Nephron progenitor cell (in vitro differentiated cells): Measurements from ENCODE around the gene C9orf50.

Source experiments
- DNase-seq: peaks from one replicate; pipeline ENCODE4 v3.0.0; 2021
- H3K27ac Mint-ChIP-seq: 2 replicates; pipeline ENCODE4 v1.8.0; 2021; ENCODE audit warnings: mild to moderate bottlenecking, moderate library complexity, mixed read lengths
- H3K27me3 Mint-ChIP-seq: 2 replicates; pipeline ENCODE4 v1.8.0; 2021; ENCODE audit warnings: mild to moderate bottlenecking, low read depth, mixed read lengths; ENCODE audit not compliant: poor library complexity
- H3K36me3 Mint-ChIP-seq: 2 replicates; pipeline ENCODE4 v1.8.0; 2021; ENCODE audit warnings: low read depth, mixed read lengths
- H3K4me1 Mint-ChIP-seq: 2 replicates; pipeline ENCODE4 v1.8.0; 2021; ENCODE audit warnings: mixed read lengths
- H3K4me3 Mint-ChIP-seq: 2 replicates; pipeline ENCODE4 v1.8.0; 2021; ENCODE audit warnings: mild to moderate bottlenecking, moderate library complexity, mixed read lengths
- H3K9me3 Mint-ChIP-seq: 2 replicates; pipeline ENCODE4 v1.8.0; 2021; ENCODE audit warnings: mild to moderate bottlenecking, moderate library complexity, mixed read lengths
- TF ChIP-seq, protein P1 (sequence below): fragments of 200-600 bp; sonication (generic); IDR thresholded peaks from 2 replicates; pipeline ENCODE4 v1.5.0; 2021; ENCODE audit warnings: antibody characterized with exemption

C9orf50 gene

DNA sequence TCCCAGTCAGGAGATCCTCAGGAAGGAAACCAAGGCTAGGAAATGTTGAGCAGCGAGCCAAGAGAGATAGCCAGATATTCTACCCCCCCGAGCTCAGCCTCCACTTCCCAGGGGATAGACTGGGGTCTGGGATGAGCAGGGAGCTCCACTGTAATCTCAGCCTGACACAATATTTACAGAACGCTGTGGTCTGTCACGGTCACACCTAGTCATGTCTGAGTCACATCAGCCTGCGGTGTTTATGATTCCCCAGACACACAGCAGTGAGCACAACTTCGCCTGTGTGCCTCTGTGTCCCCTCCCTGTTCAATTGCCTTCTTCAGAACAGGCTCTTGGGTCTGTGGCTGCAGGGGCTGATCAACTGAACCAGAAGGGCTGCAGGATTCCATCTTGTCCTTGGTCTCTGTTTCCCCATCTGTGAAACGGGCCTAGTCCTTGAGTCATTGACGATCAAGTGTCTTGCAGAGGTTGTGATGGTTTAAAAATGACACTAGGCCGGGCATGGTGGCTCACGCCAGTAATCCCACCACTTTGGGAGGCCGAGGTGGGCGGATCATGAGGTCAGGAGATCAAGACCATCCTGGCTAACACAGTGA lies 36.0 kb upstream of the C9orf50 start:
- TF ChIP-seq, protein P1, sequence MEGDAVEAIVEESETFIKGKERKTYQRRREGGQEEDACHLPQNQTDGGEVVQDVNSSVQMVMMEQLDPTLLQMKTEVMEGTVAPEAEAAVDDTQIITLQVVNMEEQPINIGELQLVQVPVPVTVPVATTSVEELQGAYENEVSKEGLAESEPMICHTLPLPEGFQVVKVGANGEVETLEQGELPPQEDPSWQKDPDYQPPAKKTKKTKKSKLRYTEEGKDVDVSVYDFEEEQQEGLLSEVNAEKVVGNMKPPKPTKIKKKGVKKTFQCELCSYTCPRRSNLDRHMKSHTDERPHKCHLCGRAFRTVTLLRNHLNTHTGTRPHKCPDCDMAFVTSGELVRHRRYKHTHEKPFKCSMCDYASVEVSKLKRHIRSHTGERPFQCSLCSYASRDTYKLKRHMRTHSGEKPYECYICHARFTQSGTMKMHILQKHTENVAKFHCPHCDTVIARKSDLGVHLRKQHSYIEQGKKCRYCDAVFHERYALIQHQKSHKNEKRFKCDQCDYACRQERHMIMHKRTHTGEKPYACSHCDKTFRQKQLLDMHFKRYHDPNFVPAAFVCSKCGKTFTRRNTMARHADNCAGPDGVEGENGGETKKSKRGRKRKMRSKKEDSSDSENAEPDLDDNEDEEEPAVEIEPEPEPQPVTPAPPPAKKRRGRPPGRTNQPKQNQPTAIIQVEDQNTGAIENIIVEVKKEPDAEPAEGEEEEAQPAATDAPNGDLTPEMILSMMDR: no peak
- no peak for DNase-seq
- Mint-ChIP-seq H3K27me3 (peaks cover 22% of the 10 kb centered on the region), H3K9me3 (peaks cover 12% of the 10 kb centered on the region), H3K4me3 (no peak overlapping the region), H3K27ac (no peak overlapping the region), H3K36me3 (no peaks in the 10 kb centered on the region), H3K4me1 (peaks cover 44% of the 10 kb centered on the region)

DNA sequence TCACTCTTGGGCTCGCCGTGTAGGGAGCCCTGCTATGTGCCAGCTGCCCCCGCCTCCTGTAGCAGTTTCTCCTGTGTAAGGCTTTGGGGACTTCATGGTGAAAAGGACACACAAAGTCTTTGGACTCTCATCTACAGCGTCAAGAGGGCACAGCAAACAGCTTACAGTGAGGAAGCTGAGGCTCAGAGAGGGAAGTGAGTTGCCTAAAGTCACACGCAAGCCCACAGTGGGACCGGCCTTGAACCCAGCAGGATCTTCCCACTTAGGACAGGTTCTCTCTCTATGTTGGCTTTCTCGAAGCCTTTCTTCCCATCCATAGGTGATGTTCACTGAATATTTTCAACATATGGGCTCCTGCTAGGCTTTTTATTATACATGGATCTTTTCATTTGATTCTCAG lies 34.8 kb upstream of the C9orf50 start:
- Mint-ChIP-seq H3K9me3 (peaks cover 4% of the 10 kb centered on the region), H3K27ac (no peak overlapping the region), H3K4me3 (no peak overlapping the region), H3K27me3 (peaks cover 16% of the 10 kb centered on the region), H3K4me1 (peaks cover 54% of the 10 kb centered on the region), H3K36me3 (no peaks in the 10 kb centered on the region)
- TF ChIP-seq, protein P1: no peak
- DNase-seq: no peak

DNA sequence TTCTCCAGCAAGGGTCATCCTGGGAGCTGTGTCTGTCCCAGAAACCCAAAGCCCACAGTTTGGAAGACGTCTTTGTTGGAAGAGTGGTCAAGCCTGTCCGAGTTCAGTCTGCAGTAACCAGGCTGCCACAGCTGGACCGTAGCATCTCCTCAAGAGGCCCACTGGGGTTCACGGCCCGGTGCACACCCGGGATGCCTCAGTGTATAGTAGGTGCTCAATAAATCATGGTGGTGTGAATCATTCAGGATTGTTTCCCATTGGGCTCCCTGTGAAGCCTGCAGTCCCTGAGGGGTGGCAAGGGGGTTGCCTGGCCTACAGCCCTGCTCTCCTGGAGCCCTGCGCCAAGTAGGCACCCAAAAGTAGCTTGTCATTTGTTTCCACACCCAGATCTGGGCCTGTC lies 34.3 kb upstream of the C9orf50 start:
- TF ChIP-seq, protein P1: no peak
- peaks cover 14% of the 10 kb centered on the region for H3K27me3 Mint-ChIP-seq
- peak overlapping the region; percentile 96 for H3K27ac Mint-ChIP-seq
- H3K4me1 Mint-ChIP-seq: peaks cover 59% of the 10 kb centered on the region
- no peaks in the 10 kb centered on the region for H3K36me3 Mint-ChIP-seq
- H3K4me3 Mint-ChIP-seq: peak overlapping the region; percentile 42
- peak; percentile 50 for DNase-seq
- H3K9me3 Mint-ChIP-seq: peaks cover 4% of the 10 kb centered on the region

DNA sequence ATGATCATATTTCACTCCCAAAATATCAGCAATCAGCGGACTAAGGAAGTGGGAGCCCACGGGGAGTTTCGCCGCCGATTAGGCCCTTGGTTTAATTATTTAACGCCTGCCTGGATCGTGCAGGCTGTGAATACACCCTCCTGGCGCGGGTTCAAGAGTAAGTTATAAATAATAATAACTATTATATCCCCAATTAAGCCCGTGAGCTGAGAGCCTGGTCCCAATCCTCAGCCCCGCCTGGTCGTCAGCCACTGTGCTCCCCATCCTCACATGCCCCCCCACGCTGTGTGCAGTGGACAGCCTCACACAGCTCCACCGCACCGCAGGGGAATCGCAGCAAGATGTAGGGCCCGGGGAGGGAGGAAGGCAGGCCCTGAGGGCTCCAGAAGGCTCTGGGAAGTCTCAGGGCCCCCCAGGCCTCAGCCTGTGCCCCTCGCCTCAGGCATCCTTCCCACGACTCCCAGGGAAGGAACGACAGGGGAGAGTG lies 33.7 kb upstream of the C9orf50 start:
- H3K4me3 Mint-ChIP-seq: peak overlapping the region; percentile 51
- H3K4me1 Mint-ChIP-seq: peaks cover 65% of the 10 kb centered on the region

DNA sequence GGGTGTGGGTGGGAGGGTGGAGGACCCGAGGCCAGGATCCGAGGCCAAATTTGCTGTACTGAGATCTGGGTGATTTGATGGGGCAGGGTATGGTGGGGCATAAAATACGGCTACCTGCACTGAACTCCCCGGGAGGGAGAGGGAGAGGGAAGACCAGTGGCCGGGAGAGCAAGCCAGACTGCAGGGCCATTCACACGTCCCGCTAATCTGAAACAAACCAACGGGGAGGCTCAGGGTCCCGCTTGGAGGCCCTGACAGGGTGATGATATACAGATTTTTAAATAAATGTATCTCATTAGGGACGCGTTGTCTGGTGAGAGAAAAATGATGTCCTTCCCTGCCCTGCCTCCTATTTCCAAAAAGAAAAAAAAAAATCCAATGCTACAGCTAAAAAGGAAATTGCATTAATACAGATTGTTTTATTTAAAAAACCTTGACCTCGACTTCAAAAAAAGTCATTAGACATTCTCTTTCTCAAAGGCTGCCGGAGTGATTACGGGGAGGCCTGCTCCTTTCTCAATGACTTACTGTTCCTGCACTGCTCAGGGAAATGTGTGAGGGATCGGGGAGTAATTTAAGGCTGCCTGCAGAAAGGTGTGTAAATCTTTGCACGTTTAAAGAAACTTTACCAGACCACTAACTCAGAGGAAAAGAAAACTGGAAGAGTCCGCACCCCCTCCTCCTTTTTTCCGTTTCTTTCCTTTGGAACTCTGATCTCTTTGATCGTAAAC lies 33.1 kb upstream of the C9orf50 start:
- Mint-ChIP-seq H3K27me3 (peaks cover 11% of the 10 kb centered on the region), H3K27ac (peak overlapping the region; percentile 96), H3K4me3 (peak overlapping the region; percentile 51), H3K4me1 (peaks cover 69% of the 10 kb centered on the region), H3K36me3 (no peaks in the 10 kb centered on the region), H3K9me3 (no peaks in the 10 kb centered on the region)
- DNase-seq: peak; percentile 54
- TF ChIP-seq, protein P1: no peak

More for the DNA sequence above, 33.7 kb upstream of the C9orf50 start:
- peak; percentile 50 for DNase-seq
- H3K36me3 Mint-ChIP-seq: no peaks in the 10 kb centered on the region
- H3K27ac Mint-ChIP-seq: peak overlapping the region; percentile 96
- peaks cover 11% of the 10 kb centered on the region for H3K27me3 Mint-ChIP-seq
- H3K9me3 Mint-ChIP-seq: peaks cover 4% of the 10 kb centered on the region
- TF ChIP-seq, protein P1: no peak
